Hematopoietic multipotent progenitor cell treated with erythropoietin and hydrocortisone succinate and interleukin-3 and kit ligand, for 17 days (in vitro differentiated cells): Measurements from ENCODE around the gene THADA.
A peak's percentile ranks its signal among the peaks of the same experiment; 100 is the strongest.

Experiments
- DNase-seq: peaks from one replicate; pipeline ENCODE4 v3.0.0-alpha.2; 2015; ENCODE audit warnings: low spot score

THADA gene

GRCh38 chr2:43438858-43439655 lies 156.8 kb downstream of the THADA start:
- no peak for DNase-seq

- no peak for DNase-seq
Observed at GRCh38 chr2:43438342-43438741, 157.5 kb downstream of the THADA start.

GRCh38 chr2:43437363-43437762 lies 158.5 kb downstream of the THADA start:
- DNase-seq, result no peak

GRCh38 chr2:43436431-43436830 lies 159.4 kb downstream of the THADA start:
- no peak for DNase-seq

GRCh38 chr2:43435746-43436145 lies 160.1 kb downstream of the THADA start:
- DNase-seq, result no peak

GRCh38 chr2:43430489-43430888 lies 165.3 kb downstream of the THADA start:
- no peak for DNase-seq

- DNase-seq, result no peak
Observed at GRCh38 chr2:43429369-43429768, 166.5 kb downstream of the THADA start.

- peak; percentile 18 for DNase-seq
Observed at GRCh38 chr2:43427032-43427424, 168.8 kb downstream of the THADA start.

- peak; percentile 76 for DNase-seq
Observed at GRCh38 chr2:43426305-43427031, 169.4 kb downstream of the THADA start.

GRCh38 chr2:43425659-43426058 lies 170.2 kb downstream of the THADA start:
- peak; percentile 48 for DNase-seq

GRCh38 chr2:43424262-43425207 lies 171.3 kb downstream of the THADA start:
- DNase-seq, result no peak

GRCh38 chr2:43423941-43424261 lies 171.9 kb downstream of the THADA start:
- DNase-seq, result no peak

GRCh38 chr2:43421194-43421593 lies 174.6 kb downstream of the THADA start:
- no peak for DNase-seq

- DNase-seq, result peak; percentile 36
Observed at GRCh38 chr2:43420389-43420801, 175.4 kb downstream of the THADA start.

GRCh38 chr2:43419876-43420275 lies 176.0 kb downstream of the THADA start:
- DNase-seq, result no peak

- DNase-seq, result no peak
Observed at GRCh38 chr2:43419243-43419642, 176.6 kb downstream of the THADA start.

GRCh38 chr2:43418680-43419079 lies 177.2 kb downstream of the THADA start:
- no peak for DNase-seq

- DNase-seq, result no peak
Observed at GRCh38 chr2:43417300-43417699, 178.5 kb downstream of the THADA start.

- no peak for DNase-seq
Observed at GRCh38 chr2:43415592-43415991, 180.2 kb downstream of the THADA start.

GRCh38 chr2:43414586-43415135 lies 181.2 kb downstream of the THADA start:
- DNase-seq, result no peak

- no peak for DNase-seq
Observed at GRCh38 chr2:43414033-43414432, 181.8 kb downstream of the THADA start.

GRCh38 chr2:43412114-43412753 lies 183.6 kb downstream of the THADA start:
- DNase-seq, result no peak
